SU-DHL-6 (cell line): Measurements from ENCODE around the gene ADARB2.

ENCODE experiments used
- H2AFZ ChIP-seq: fragments of 200-600 bp; sonication (generic); 2 replicates; pipeline ENCODE4 v1.6.1; 2014; ENCODE audit warnings: low read depth, mild to moderate bottlenecking, moderate library complexity, mixed read lengths, antibody characterized with exemption, low read length; ENCODE audit not compliant: severe bottlenecking
- H3F3A ChIP-seq: fragments of 200-600 bp; shearing (Covaris generic); 2 replicates; pipeline ENCODE4 v1.6.0; 2016; ENCODE audit warnings: antibody characterized with exemption, mild to moderate bottlenecking; ENCODE audit not compliant: insufficient read depth
- H3K27ac ChIP-seq: fragments of 200-600 bp; sonication (generic); 2 replicates; pipeline ENCODE4 v1.5.1; 2016; ENCODE audit warnings: low read depth, mild to moderate bottlenecking, low read length, moderate library complexity, mixed read lengths
- H3K27me3 ChIP-seq: fragments of 200-600 bp; sonication (generic), shearing (Covaris generic); 2 replicates; pipeline ENCODE4 v1.6.0; 2014; ENCODE audit warnings: mild to moderate bottlenecking, low read length
- H3K36me3 ChIP-seq: fragments of 200-600 bp; sonication (generic); 2 replicates; pipeline ENCODE4 v1.6.1; 2014; ENCODE audit warnings: mild to moderate bottlenecking, low read length, mixed read lengths
- H3K4me2 ChIP-seq: fragments of 300-600, 200-600 bp; shearing (Covaris generic), sonication (generic); 2 replicates; pipeline ENCODE4 v1.6.0; 2014; ENCODE audit warnings: low read length, low read depth, mild to moderate bottlenecking; ENCODE audit not compliant: poor library complexity, severe bottlenecking
- H3K4me3 ChIP-seq: fragments of 200-600 bp; sonication (generic); 2 replicates; pipeline ENCODE4 v1.5.1; 2014; ENCODE audit warnings: antibody characterized with exemption, low read length, mild to moderate bottlenecking, mixed read lengths; ENCODE audit not compliant: insufficient read depth, poor library complexity, severe bottlenecking
- H3K79me2 ChIP-seq: fragments of 200-600 bp; sonication (generic); 2 replicates; pipeline ENCODE4 v1.6.1; 2014; ENCODE audit warnings: mild to moderate bottlenecking, low read length, moderate library complexity; ENCODE audit not compliant: insufficient read depth
- H3K9ac ChIP-seq: fragments of 200-600 bp; sonication (generic); 2 replicates; pipeline ENCODE4 v1.7.0; 2014; ENCODE audit warnings: mild to moderate bottlenecking, low read length
- H3K9me2 ChIP-seq: fragments of 200-600 bp; sonication (generic); replicated peaks from 2 replicates; pipeline ENCODE4 v1.6.1; 2014; ENCODE audit warnings: low read length; ENCODE audit not compliant: insufficient read depth
- H3K9me3 ChIP-seq: fragments of 200-600 bp; sonication (generic); 2 replicates; pipeline ENCODE4 v1.6.1; 2014; ENCODE audit warnings: low read length, mixed read lengths; ENCODE audit not compliant: insufficient read depth
- H4K20me1 ChIP-seq: fragments of 200-600 bp; sonication (generic); 2 replicates; pipeline ENCODE4 v1.6.1; 2014; ENCODE audit warnings: low read depth, mild to moderate bottlenecking, antibody characterized with exemption, low read length, moderate library complexity, mixed read lengths
- CTCF ChIP-seq: fragments of 200-600 bp; sonication (generic); IDR thresholded peaks from one replicate; pipeline ENCODE4 v1.5.1; 2017; ENCODE audit warnings: antibody characterized with exemption, mild to moderate bottlenecking, low read length, moderate library complexity; ENCODE audit not compliant: insufficient read depth, poor library complexity, severe bottlenecking
- EZH2phosphoT487 ChIP-seq: fragments of 200-600 bp; sonication (generic), shearing (Covaris generic); conservative IDR thresholded peaks from 2 replicates; pipeline ENCODE4 v1.6.1; 2018; ENCODE audit warnings: mild to moderate bottlenecking, antibody characterized with exemption, low read length, moderate library complexity, mixed read lengths

Gene ADARB2

GRCh38 chr10:1247598-1248261 lies 489.6 kb downstream of the ADARB2 start:
- H3K9ac ChIP-seq: no peak overlapping the region
- H4K20me1 ChIP-seq: no peaks in the 10 kb centered on the region
- H3K9me2 ChIP-seq: no peaks in the 10 kb centered on the region
- no peaks in the 10 kb centered on the region for H3K79me2 ChIP-seq
- no peak overlapping the region for H2AFZ ChIP-seq
- H3K27me3 ChIP-seq: 0 out of 2 replicates have a peak, but pooled peaks cover 3% of the 10 kb centered on the region
- H3K36me3 ChIP-seq: no peaks in the 10 kb centered on the region
- no peak for TF ChIP-seq EZH2phosphoT487
- no peak for TF ChIP-seq CTCF
- H3K9me3 ChIP-seq: no peaks in the 10 kb centered on the region
- no peak overlapping the region for H3K4me2 ChIP-seq
- H3K27ac ChIP-seq: no peak overlapping the region
- no peak overlapping the region for H3K4me3 ChIP-seq
- no peaks in the 10 kb centered on the region for H3F3A ChIP-seq

GRCh38 chr10:1244493-1244892 lies 492.8 kb downstream of the ADARB2 start:
- no peaks in the 10 kb centered on the region for H3F3A ChIP-seq
- H3K27me3 ChIP-seq: 0 out of 2 replicates have a peak, but pooled peaks cover 3% of the 10 kb centered on the region
- H2AFZ ChIP-seq: no peak overlapping the region
- no peaks in the 10 kb centered on the region for H3K9me3 ChIP-seq
- no peak overlapping the region for H3K27ac ChIP-seq
- no peaks in the 10 kb centered on the region for H3K9me2 ChIP-seq
- H3K36me3 ChIP-seq: no peaks in the 10 kb centered on the region
- H3K4me3 ChIP-seq: no peak overlapping the region
- no peak overlapping the region for H3K9ac ChIP-seq
- no peak overlapping the region for H3K4me2 ChIP-seq
- no peaks in the 10 kb centered on the region for H3K79me2 ChIP-seq
- H4K20me1 ChIP-seq: no peaks in the 10 kb centered on the region
- TF ChIP-seq CTCF (no peak), EZH2phosphoT487 (no peak)

- Histone ChIP-seq H3K9me3 (no peaks in the 10 kb centered on the region), H3K27me3 (0 out of 2 replicates have a peak, but pooled peaks cover 3% of the 10 kb centered on the region), H4K20me1 (no peaks in the 10 kb centered on the region), H3K4me2 (no peak overlapping the region), H3K79me2 (no peaks in the 10 kb centered on the region), H3K9ac (no peak overlapping the region), H3F3A (no peaks in the 10 kb centered on the region), H3K36me3 (no peaks in the 10 kb centered on the region), H2AFZ (no peak overlapping the region), H3K4me3 (no peak overlapping the region), H3K27ac (no peak overlapping the region), H3K9me2 (no peaks in the 10 kb centered on the region)
- TF ChIP-seq EZH2phosphoT487 (no peak), CTCF (no peak)
Observed at GRCh38 chr10:1243486-1244234, 493.7 kb downstream of the ADARB2 start.
